ENCODE data around the gene TAS1R2. TPM values are rescaled to one million over a fixed set of nuclear protein-coding genes. Genes with fewer than 3 reads are reported as not detected.

Gene TAS1R2
- total RNA-seq, 2 donors from 2014 or later: not detected

DNA sequence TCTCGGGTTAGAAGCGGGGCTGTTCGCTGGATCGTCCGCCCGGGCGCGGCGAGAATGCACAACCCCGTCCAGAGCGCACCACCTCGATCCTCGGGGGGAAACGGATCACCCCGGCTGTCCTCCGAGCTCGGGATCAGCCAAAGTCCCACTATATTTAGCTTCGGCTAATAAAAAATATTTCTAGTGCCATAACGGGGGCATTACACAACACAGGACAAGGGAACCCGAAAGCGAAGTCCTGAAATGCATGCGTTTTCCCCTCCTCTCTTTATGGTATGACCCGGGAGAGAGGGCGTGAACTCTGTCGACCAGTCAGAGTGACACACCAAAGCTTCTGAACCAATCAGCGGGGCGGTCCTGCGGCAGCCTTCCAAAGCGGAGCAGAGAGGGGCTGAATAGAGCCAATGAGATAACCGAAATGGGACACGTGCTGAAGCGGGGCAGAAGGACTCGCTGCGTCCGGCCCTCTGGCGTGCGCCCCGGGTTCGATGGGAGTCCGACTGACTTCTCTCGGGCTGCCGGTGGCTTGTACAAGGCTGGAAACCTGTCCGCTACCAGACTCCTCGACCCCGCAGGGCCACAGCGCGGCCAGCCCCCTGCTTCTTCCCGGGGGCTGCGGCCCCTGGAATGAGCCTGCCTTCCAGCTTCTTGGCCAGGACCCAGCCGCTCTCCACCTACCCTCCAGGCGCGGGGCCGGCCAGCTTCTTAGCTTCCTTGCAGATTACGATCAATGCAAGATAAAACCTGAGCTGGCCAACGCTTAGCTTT is 43.2 kb upstream of the TAS1R2 start, which contains the start of gene ALDH4A1:
ALDH4A1 (minus strand) TSS at position 33 of the 768 bp plus-strand sequence; CDS start at position 1, 32 bp downstream.
- H3K36me3 ChIP-seq: no peaks in the 10 kb centered on the region
- no peaks in the 10 kb centered on the region for H3K9me3 ChIP-seq
- under 1% methylated on average over 52 of the region's 55 CpGs for WGBS
- no peaks in the 10 kb centered on the region for H3K27me3 ChIP-seq (replicated peaks; ENCODE audit: insufficient read depth)
- H3K4me3 ChIP-seq: peak within 1 kb of the TSS; percentile 71 to 78
- peak within 1 kb of the TSS; percentile 84 to 94 for H3K27ac ChIP-seq
- TF ChIP-seq, protein P1, sequence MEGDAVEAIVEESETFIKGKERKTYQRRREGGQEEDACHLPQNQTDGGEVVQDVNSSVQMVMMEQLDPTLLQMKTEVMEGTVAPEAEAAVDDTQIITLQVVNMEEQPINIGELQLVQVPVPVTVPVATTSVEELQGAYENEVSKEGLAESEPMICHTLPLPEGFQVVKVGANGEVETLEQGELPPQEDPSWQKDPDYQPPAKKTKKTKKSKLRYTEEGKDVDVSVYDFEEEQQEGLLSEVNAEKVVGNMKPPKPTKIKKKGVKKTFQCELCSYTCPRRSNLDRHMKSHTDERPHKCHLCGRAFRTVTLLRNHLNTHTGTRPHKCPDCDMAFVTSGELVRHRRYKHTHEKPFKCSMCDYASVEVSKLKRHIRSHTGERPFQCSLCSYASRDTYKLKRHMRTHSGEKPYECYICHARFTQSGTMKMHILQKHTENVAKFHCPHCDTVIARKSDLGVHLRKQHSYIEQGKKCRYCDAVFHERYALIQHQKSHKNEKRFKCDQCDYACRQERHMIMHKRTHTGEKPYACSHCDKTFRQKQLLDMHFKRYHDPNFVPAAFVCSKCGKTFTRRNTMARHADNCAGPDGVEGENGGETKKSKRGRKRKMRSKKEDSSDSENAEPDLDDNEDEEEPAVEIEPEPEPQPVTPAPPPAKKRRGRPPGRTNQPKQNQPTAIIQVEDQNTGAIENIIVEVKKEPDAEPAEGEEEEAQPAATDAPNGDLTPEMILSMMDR (IDR thresholded peaks at IDR 0.05): peak in 2 of 4 experiments; percentile 12 to 19
- TF ChIP-seq POLR2AphosphoS5 (IDR thresholded peaks at IDR 0.05): peak; percentile 94
- peak; percentile 75 for TF ChIP-seq POLR2A (IDR thresholded peaks at IDR 0.05)
- DNase-seq (ENCODE audit: low spot score): peak; percentile 99
- peaks cover 24% of the 10 kb centered on the region for H3K4me1 ChIP-seq (replicated peaks)
- intact Hi-C loops (cut with DNase I): loop anchor here (10.0 kb wide), 2 partner anchors 52 to 332 kb away; partner anchors contain the start of gene IFFO2

DNA sequence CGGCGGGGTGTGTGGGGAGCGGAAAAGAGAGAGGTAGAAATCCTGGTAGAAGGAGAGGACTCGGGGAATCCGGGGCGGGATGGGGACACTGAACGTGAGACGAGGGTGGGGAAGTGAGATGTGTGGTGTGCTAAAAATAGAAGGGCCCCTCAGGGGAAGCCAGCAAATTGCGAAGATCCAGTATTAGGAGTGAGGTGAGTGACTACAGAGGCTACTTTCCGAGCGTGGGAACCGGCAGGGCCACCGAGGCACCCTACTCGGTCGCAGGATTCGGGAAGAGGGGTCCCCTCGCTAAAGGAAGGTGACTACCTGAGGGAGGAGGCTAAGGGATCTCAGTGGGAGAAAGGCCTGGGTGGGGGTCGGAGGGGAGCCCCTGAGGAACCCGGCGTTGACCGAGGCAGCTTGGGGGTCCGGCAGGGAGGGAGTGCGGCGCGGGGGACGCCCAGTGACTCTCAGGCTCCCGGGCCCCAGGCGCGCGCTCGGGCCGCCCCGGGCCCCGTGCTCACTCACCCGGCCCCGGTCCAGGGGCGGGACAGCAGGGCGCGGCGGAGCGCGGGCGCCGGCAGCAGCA is 42.6 kb upstream of the TAS1R2 start:
- TF ChIP-seq, protein P1 (IDR thresholded peaks at IDR 0.05): peak in 1 of 4 experiments; percentile 17
- TF ChIP-seq POLR2A (IDR thresholded peaks at IDR 0.05) (peak; percentile 84), POLR2AphosphoS5 (IDR thresholded peaks at IDR 0.05) (no peak)
- no peaks in the 10 kb centered on the region for H3K36me3 ChIP-seq
- intact Hi-C loops (cut with DNase I): loop anchor here (10.0 kb wide), 2 partner anchors 53 to 333 kb away; partner anchors contain the start of gene IFFO2

GRCh38 chr1:18901147-18901951 is 41.9 kb upstream of the TAS1R2 start:
- intact Hi-C loops (cut with DNase I): loop anchor here (10.0 kb wide), 2 partner anchors 53 to 333 kb away; partner anchors contain the start of gene IFFO2
- TF ChIP-seq POLR2A (IDR thresholded peaks at IDR 0.05) (no peak), POLR2AphosphoS5 (IDR thresholded peaks at IDR 0.05) (no peak)
- TF ChIP-seq, protein P1 (IDR thresholded peaks at IDR 0.05): no peak
- Histone ChIP-seq H3K36me3 (no peaks in the 10 kb centered on the region), H3K4me3 (peak overlapping the region; percentile 71 to 78), H3K4me1 (replicated peaks) (peaks cover 16% of the 10 kb centered on the region), H3K27ac (peak overlapping the region; percentile 84 to 94), H3K27me3 (replicated peaks; ENCODE audit: insufficient read depth) (no peaks in the 10 kb centered on the region), H3K9me3 (no peaks in the 10 kb centered on the region)
- DNase-seq (ENCODE audit: low spot score): no peak
- 31% methylated on average over 9 of the region's 9 CpGs for WGBS

More for the DNA sequence above, 42.6 kb upstream of the TAS1R2 start:
- peak overlapping the region; percentile 84 to 94 for H3K27ac ChIP-seq
- H3K9me3 ChIP-seq: no peaks in the 10 kb centered on the region
- no peaks in the 10 kb centered on the region for H3K27me3 ChIP-seq (replicated peaks; ENCODE audit: insufficient read depth)
- H3K4me3 ChIP-seq: peak overlapping the region; percentile 71 to 78
- H3K4me1 ChIP-seq (replicated peaks): peaks cover 17% of the 10 kb centered on the region
- DNase-seq (ENCODE audit: low spot score): no peak
- WGBS: under 1% methylated on average over 44 of the region's 44 CpGs

GRCh38 chr1:18900303-18900841 is 40.9 kb upstream of the TAS1R2 start:
- intact Hi-C loops (cut with DNase I): loop anchor here (10.0 kb wide), 2 partner anchors 54 to 334 kb away; partner anchors contain the start of gene IFFO2
- H3K4me3 ChIP-seq: peak overlapping the region in 1 of 2 donors; percentile 71
- peak overlapping the region in 1 of 2 donors; percentile 25 for H3K27ac ChIP-seq
- no peaks in the 10 kb centered on the region for H3K27me3 ChIP-seq (replicated peaks; ENCODE audit: insufficient read depth)
- TF ChIP-seq POLR2A (IDR thresholded peaks at IDR 0.05) (no peak), POLR2AphosphoS5 (IDR thresholded peaks at IDR 0.05) (no peak)
- TF ChIP-seq, protein P1 (IDR thresholded peaks at IDR 0.05): no peak
- peaks cover 16% of the 10 kb centered on the region for H3K4me1 ChIP-seq (replicated peaks)
- no peaks in the 10 kb centered on the region for H3K36me3 ChIP-seq
- WGBS: 50% methylated on average over 10 of the region's 10 CpGs
- no peak for DNase-seq (ENCODE audit: low spot score)
- H3K9me3 ChIP-seq: no peaks in the 10 kb centered on the region

All from prostate gland (tissue), 2 donors.